Thyroid gland (tissue), 4 donors: ENCODE measurements around the gene EVC. TPM values are rescaled to one million over a fixed set of nuclear protein-coding genes. Genes with fewer than 3 reads are reported as not detected.

ENCODE experiments used
- DNase-seq, 2 donors: peaks; one replicate each; pipeline ENCODE4 v3.0.0-alpha.2; 2019
- H3K27ac ChIP-seq, 3 donors: fragments of 200-600 bp; sonication (generic); 1 replicate in 2 of 3; 2 replicates in 1 of 3; pipeline ENCODE4 v1.5.1; 2016 to 2019; ENCODE audit warnings: mild to moderate bottlenecking in 1 of 3, moderate library complexity in 1 of 3
- H3K27me3 ChIP-seq: fragments of 200-600 bp; sonication (generic); one replicate; pipeline ENCODE4 v1.5.1; 2019
- H3K36me3 ChIP-seq, 2 donors: fragments of 200-600 bp; sonication (generic); one replicate each; pipeline ENCODE4 v1.5.1; 2016 to 2019
- H3K4me1 ChIP-seq, 2 donors: fragments of 200-600 bp; sonication (generic); one replicate each; pipeline ENCODE4 v1.5.1; 2017 to 2019
- H3K4me3 ChIP-seq, 3 donors: fragments of 200-600 bp; sonication (generic); replicated peaks in 1 of 3; 1 replicate in 2 of 3; 2 replicates in 1 of 3; pipeline ENCODE4 v1.5.1; 2016; ENCODE audit warnings: mild to moderate bottlenecking in 1 of 3
- H3K9me3 ChIP-seq: fragments of 200-600 bp; sonication (generic); one replicate; pipeline ENCODE4 v1.5.1; 2017
- CTCF ChIP-seq, 6 experiments: fragments of 200-600 bp in 3 of 6; fragments of 450-650 bp in 3 of 6; sonication (generic) in 3 of 6; IDR thresholded peaks; one replicate each; pipeline ENCODE4 v1.5.1; 2016 to 2019; ENCODE audit warnings: antibody characterized with exemption in 6 of 6, mild to moderate bottlenecking in 2 of 6, inconsistent platforms in 1 of 6, moderate library complexity in 1 of 6
- POLR2A ChIP-seq, 2 donors: fragments of 450-650 bp; IDR thresholded peaks; one replicate each; pipeline ENCODE4 v1.6.1; 2017; ENCODE audit warnings: antibody characterized with exemption in 2 of 2, mild to moderate bottlenecking in 2 of 2, moderate library complexity in 1 of 2
- WGBS, 2 donors: methylation state at CpG; one replicate each; pipeline ENCODE4 v1.1.5; 2017; 5-methylcytosine and 5-hydroxymethylcytosine counted together
- intact Hi-C: fragments of 100-400 bp; cut with DNase I; formaldehyde crosslinking; loops from one replicate; pipeline ENCODE4 v1.15.1; 2023
- total RNA-seq, 4 donors: library from RNA; depleted of rRNA; stranded (reverse); fragments of >200 nt; gene quantifications; one replicate each; pipeline ENCODE4 v1.2.3, GENCODE V29; 2016

The EVC gene
- total RNA-seq, 4 donors from 2014 or later = 21.4 to 43.6 (median 38.6) TPM

- no peak for DNase-seq
- intact Hi-C loops = no loop called here
- H3K4me3 ChIP-seq = no peak overlapping the region
- no peaks in the 10 kb centered on the region for H3K27me3 ChIP-seq
- no peak overlapping the region for H3K27ac ChIP-seq
- H3K36me3 ChIP-seq = peaks cover 8 to 11% of the 10 kb centered on the region in 2 donors
- no peaks in the 10 kb centered on the region for H3K9me3 ChIP-seq
- 90 to 95% methylated on average over 12 to 15 of the region's 18 CpGs for WGBS, 2 donors
- no peaks in the 10 kb centered on the region for H3K4me1 ChIP-seq
- TF ChIP-seq POLR2A (IDR thresholded peaks at IDR 0.05) (no peak), CTCF (IDR thresholded peaks at IDR 0.05) (no peak)
Measured at GRCh38 chr4:5796976-5797375, 86.0 kb downstream of the EVC start.

- DNase-seq = no peak
- no peaks in the 10 kb centered on the region for H3K4me1 ChIP-seq
- H3K9me3 ChIP-seq = no peaks in the 10 kb centered on the region
- TF ChIP-seq POLR2A (IDR thresholded peaks at IDR 0.05) (no peak), CTCF (IDR thresholded peaks at IDR 0.05) (no peak)
- no peaks in the 10 kb centered on the region for H3K27me3 ChIP-seq
- no peak overlapping the region for H3K4me3 ChIP-seq
- WGBS, 2 donors = 90 to 95% methylated on average over 6 of the region's 6 CpGs
- intact Hi-C loops = no loop called here
- peaks cover 8 to 11% of the 10 kb centered on the region in 2 donors for H3K36me3 ChIP-seq
- no peak overlapping the region for H3K27ac ChIP-seq
Measured at GRCh38 chr4:5797866-5798265, 86.9 kb downstream of the EVC start.

GRCh38 chr4:5798462-5798861 lies 87.5 kb downstream of the EVC start:
- DNase-seq = no peak
- intact Hi-C loops = no loop called here
- Histone ChIP-seq H3K9me3 (no peaks in the 10 kb centered on the region), H3K4me3 (no peak overlapping the region), H3K27me3 (no peaks in the 10 kb centered on the region), H3K4me1 (no peaks in the 10 kb centered on the region), H3K27ac (no peak overlapping the region), H3K36me3 (peaks cover 8 to 11% of the 10 kb centered on the region in 2 donors)
- 89 to 100% methylated on average over 1 to 9 of the region's 11 CpGs for WGBS, 2 donors
- TF ChIP-seq POLR2A (IDR thresholded peaks at IDR 0.05) (no peak), CTCF (IDR thresholded peaks at IDR 0.05) (no peak)

GRCh38 chr4:5798946-5799345 lies 87.9 kb downstream of the EVC start:
- H3K27ac ChIP-seq = no peak overlapping the region
- DNase-seq = no peak
- TF ChIP-seq CTCF (IDR thresholded peaks at IDR 0.05) (no peak), POLR2A (IDR thresholded peaks at IDR 0.05) (no peak)
- no peaks in the 10 kb centered on the region for H3K9me3 ChIP-seq
- 94% methylated on average over 9 to 11 of the region's 11 CpGs for WGBS, 2 donors
- no peaks in the 10 kb centered on the region for H3K4me1 ChIP-seq
- intact Hi-C loops = no loop called here
- peaks cover 8 to 11% of the 10 kb centered on the region in 2 donors for H3K36me3 ChIP-seq
- no peak overlapping the region for H3K4me3 ChIP-seq
- no peaks in the 10 kb centered on the region for H3K27me3 ChIP-seq

GRCh38 chr4:5799406-5799805 lies 88.4 kb downstream of the EVC start:
- DNase-seq = no peak
- 89 to 90% methylated on average over 11 of the region's 11 CpGs for WGBS, 2 donors
- no peaks in the 10 kb centered on the region for H3K27me3 ChIP-seq
- H3K27ac ChIP-seq = no peak overlapping the region
- no peak overlapping the region for H3K4me3 ChIP-seq
- no peaks in the 10 kb centered on the region for H3K4me1 ChIP-seq
- no peak for TF ChIP-seq POLR2A (IDR thresholded peaks at IDR 0.05)
- no peak for TF ChIP-seq CTCF (IDR thresholded peaks at IDR 0.05)
- peaks cover 8 to 11% of the 10 kb centered on the region in 2 donors for H3K36me3 ChIP-seq
- no peaks in the 10 kb centered on the region for H3K9me3 ChIP-seq
- intact Hi-C loops = no loop called here
